Measurements from ENCODE around the gene NCLN.
A peak's percentile ranks its signal among the peaks of the same experiment; 100 is the strongest.

NCLN gene

DNA sequence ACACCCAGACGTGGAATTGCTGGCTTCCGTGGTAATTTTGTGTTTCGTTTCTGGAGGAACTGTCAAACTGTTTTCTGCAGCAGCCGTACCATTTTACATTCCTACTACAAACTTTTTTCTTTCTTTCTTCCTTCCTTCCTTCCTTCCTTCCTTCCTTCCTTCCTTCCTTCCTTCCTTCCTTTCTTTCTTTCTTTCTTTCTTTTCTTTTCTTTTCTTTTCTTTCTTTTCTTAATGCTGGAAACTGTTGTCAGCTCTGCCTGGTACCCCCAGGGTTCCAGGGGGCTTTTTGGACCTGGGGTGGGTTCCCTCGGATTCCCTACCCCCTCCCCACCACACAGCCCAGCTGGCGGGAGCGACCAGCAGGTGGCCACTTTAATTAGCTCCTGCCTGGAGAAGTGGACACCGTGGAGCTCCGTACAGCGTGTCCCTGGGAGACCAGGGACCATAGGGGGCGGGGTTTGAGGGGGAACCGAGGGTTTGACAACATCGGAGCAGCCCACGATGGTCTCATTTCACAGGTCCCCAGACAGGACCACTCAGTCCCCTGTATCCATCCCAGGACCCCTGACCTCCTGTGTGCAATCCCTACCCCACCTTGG, 63.1 kb downstream of the NCLN start:
- Histone ChIP-seq H3K4me1 (ENCODE audit: control insufficient read depth in 5 of 5, insufficient read depth in 5 of 5, low read length in 5 of 5) (no peaks in the 10 kb centered on the region), H3K27ac (ENCODE audit: low read depth, low read length) (no peak overlapping the region), H3K9ac (ENCODE audit: low read length in 5 of 5) (no peak overlapping the region), H3K36me3 (ENCODE audit: control insufficient read depth in 5 of 5, insufficient read depth in 5 of 5, low read length in 5 of 5) (no peaks in the 10 kb centered on the region), H3K9me3 (ENCODE audit: control insufficient read depth in 5 of 5, low read length in 5 of 5) (peaks cover 3 to 13% (median 10%) of the 10 kb centered on the region in 5 donors), H3K4me3 (ENCODE audit: low read depth in 1 of 5, low read length in 5 of 5) (no peak overlapping the region), H3K27me3 (ENCODE audit: control insufficient read depth in 5 of 5, insufficient read depth in 4 of 5, low read length in 5 of 5) (peaks cover 0 to 21% (median 15%) of the 10 kb centered on the region in 5 donors)

DNA sequence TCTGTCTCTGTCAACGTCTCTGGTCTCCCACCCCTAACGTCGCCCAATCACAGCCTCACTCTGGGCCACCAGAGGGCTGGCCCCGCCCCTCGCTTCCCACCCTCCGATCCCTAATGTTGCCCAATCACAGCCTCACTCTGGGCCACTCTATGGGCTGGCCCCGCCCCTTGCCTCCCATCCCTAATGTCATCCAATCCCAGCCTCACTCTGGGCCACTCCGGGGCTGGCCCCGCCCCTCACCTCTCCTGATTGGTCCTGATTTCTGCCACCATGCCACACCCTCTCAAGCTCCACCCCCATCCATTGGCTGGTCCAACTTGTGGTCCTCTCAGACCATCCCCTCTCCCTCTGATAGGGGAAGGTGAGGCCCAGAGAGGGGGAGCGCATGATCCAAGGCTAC, 63.7 kb downstream of the NCLN start:
- Histone ChIP-seq H3K36me3 (ENCODE audit: control insufficient read depth in 5 of 5, insufficient read depth in 5 of 5, low read length in 5 of 5) (no peaks in the 10 kb centered on the region), H3K27ac (ENCODE audit: low read depth, low read length) (no peak overlapping the region), H3K4me1 (ENCODE audit: control insufficient read depth in 5 of 5, insufficient read depth in 5 of 5, low read length in 5 of 5) (no peaks in the 10 kb centered on the region), H3K27me3 (ENCODE audit: control insufficient read depth in 5 of 5, insufficient read depth in 4 of 5, low read length in 5 of 5) (peaks cover 0 to 20% (median 15%) of the 10 kb centered on the region in 5 donors), H3K9ac (ENCODE audit: low read length in 5 of 5) (no peak overlapping the region), H3K4me3 (ENCODE audit: low read depth in 1 of 5, low read length in 5 of 5) (no peak overlapping the region), H3K9me3 (ENCODE audit: control insufficient read depth in 5 of 5, low read length in 5 of 5) (peaks cover 3 to 18% (median 14%) of the 10 kb centered on the region in 5 donors)

DNA sequence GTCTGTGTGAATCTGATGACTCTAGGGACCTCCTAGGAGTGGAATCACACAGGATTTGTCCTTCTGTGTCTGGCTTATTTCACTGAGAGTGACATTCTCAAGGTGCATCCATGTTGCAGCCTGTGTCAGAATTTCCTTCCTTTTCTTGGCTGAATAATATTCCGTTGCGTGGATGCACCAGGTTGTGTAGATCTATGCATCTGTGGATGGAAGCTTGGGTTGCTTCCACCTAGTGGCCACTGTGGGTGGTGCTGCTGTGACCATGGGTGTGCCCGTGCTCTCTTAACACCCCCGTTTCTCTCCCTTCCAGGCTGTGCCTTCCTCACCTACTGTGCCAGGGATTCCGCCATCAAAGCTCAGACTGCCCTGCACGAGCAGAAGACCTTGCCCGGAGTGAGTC, 64.9 kb downstream of the NCLN start:
- peaks cover 0 to 17% (median 11%) of the 10 kb centered on the region in 5 donors for H3K27me3 ChIP-seq (ENCODE audit: control insufficient read depth in 5 of 5, insufficient read depth in 4 of 5, low read length in 5 of 5)
- no peaks in the 10 kb centered on the region for H3K36me3 ChIP-seq (ENCODE audit: control insufficient read depth in 5 of 5, insufficient read depth in 5 of 5, low read length in 5 of 5)
- H3K27ac ChIP-seq (ENCODE audit: low read depth, low read length) = no peak overlapping the region
- H3K4me1 ChIP-seq (ENCODE audit: control insufficient read depth in 5 of 5, insufficient read depth in 5 of 5, low read length in 5 of 5) = no peaks in the 10 kb centered on the region
- H3K9ac ChIP-seq (ENCODE audit: low read length in 5 of 5) = no peak overlapping the region
- H3K9me3 ChIP-seq (ENCODE audit: control insufficient read depth in 5 of 5, low read length in 5 of 5) = peaks cover 3 to 18% (median 16%) of the 10 kb centered on the region in 5 donors
- no peak overlapping the region for H3K4me3 ChIP-seq (ENCODE audit: low read depth in 1 of 5, low read length in 5 of 5)

- Histone ChIP-seq H3K4me1 (ENCODE audit: control insufficient read depth in 5 of 5, insufficient read depth in 5 of 5, low read length in 5 of 5) (no peaks in the 10 kb centered on the region), H3K36me3 (ENCODE audit: control insufficient read depth in 5 of 5, insufficient read depth in 5 of 5, low read length in 5 of 5) (no peaks in the 10 kb centered on the region), H3K4me3 (ENCODE audit: low read depth in 1 of 5, low read length in 5 of 5) (no peak overlapping the region), H3K9me3 (ENCODE audit: control insufficient read depth in 5 of 5, low read length in 5 of 5) (peaks cover 3 to 18% (median 16%) of the 10 kb centered on the region in 5 donors), H3K9ac (ENCODE audit: low read length in 5 of 5) (no peak overlapping the region), H3K27me3 (ENCODE audit: control insufficient read depth in 5 of 5, insufficient read depth in 4 of 5, low read length in 5 of 5) (peaks cover 0 to 17% (median 11%) of the 10 kb centered on the region in 5 donors), H3K27ac (ENCODE audit: low read depth, low read length) (no peak overlapping the region)
These were observed 65.5 kb downstream of the NCLN start for GRCh38 chr19:3251229-3251628.

DNA sequence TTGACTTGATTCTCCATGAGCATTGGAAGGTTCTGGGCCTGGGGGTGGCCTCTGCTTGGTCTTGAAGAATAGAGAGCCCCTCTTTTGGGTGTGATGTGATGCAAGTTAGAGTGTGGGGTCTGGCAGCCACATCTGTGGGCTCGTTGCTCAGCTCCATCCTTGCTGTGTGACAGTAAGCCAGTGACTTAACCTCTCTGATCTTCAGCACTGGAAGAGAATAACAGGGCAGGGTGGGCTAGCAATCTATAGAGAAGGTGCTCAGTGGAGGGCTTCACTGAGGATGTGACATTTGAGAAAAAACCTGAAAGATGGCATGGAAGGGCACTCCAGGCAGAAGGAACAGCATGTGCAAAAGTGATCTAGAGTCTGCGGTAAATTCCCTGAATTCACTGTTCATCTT, 66.9 kb downstream of the NCLN start:
- Histone ChIP-seq H3K4me1 (ENCODE audit: control insufficient read depth in 5 of 5, insufficient read depth in 5 of 5, low read length in 5 of 5) (no peaks in the 10 kb centered on the region), H3K27ac (ENCODE audit: low read depth, low read length) (no peak overlapping the region), H3K27me3 (ENCODE audit: control insufficient read depth in 5 of 5, insufficient read depth in 4 of 5, low read length in 5 of 5) (peaks cover 0 to 17% (median 11%) of the 10 kb centered on the region in 5 donors), H3K36me3 (ENCODE audit: control insufficient read depth in 5 of 5, insufficient read depth in 5 of 5, low read length in 5 of 5) (no peaks in the 10 kb centered on the region), H3K9me3 (ENCODE audit: control insufficient read depth in 5 of 5, low read length in 5 of 5) (peaks cover 3 to 18% (median 16%) of the 10 kb centered on the region in 5 donors), H3K4me3 (ENCODE audit: low read depth in 1 of 5, low read length in 5 of 5) (no peak overlapping the region), H3K9ac (ENCODE audit: low read length in 5 of 5) (no peak overlapping the region)

DNA sequence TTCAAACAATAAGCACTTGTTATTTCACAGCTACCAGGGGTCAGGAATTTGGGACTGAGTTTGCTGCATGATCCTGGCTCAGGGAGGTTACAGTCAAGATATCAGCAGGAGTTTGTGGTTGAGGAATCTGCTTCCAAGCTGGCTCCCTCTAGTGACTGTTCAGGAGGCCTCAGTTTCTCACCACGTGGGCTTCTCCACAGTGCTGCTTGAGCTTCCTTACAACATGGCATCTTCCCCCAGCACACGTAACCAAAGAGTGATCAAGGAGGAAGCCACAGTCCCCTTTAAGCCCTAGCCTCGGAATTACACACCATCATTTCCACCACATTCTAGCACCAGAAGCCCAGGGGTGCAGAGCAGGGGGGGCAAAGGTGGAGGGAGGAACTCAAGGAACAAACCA, 67.5 kb downstream of the NCLN start:
- Histone ChIP-seq H3K4me3 (ENCODE audit: low read depth in 1 of 5, low read length in 5 of 5) (peak overlapping the region in 1 of 5 donors; percentile 33), H3K27me3 (ENCODE audit: control insufficient read depth in 5 of 5, insufficient read depth in 4 of 5, low read length in 5 of 5) (peaks cover 0 to 17% (median 11%) of the 10 kb centered on the region in 5 donors), H3K36me3 (ENCODE audit: control insufficient read depth in 5 of 5, insufficient read depth in 5 of 5, low read length in 5 of 5) (no peaks in the 10 kb centered on the region), H3K27ac (ENCODE audit: low read depth, low read length) (no peak overlapping the region), H3K4me1 (ENCODE audit: control insufficient read depth in 5 of 5, insufficient read depth in 5 of 5, low read length in 5 of 5) (no peaks in the 10 kb centered on the region), H3K9me3 (ENCODE audit: control insufficient read depth in 5 of 5, low read length in 5 of 5) (peaks cover 3 to 18% (median 16%) of the 10 kb centered on the region in 5 donors), H3K9ac (ENCODE audit: low read length in 5 of 5) (no peak overlapping the region)

DNA sequence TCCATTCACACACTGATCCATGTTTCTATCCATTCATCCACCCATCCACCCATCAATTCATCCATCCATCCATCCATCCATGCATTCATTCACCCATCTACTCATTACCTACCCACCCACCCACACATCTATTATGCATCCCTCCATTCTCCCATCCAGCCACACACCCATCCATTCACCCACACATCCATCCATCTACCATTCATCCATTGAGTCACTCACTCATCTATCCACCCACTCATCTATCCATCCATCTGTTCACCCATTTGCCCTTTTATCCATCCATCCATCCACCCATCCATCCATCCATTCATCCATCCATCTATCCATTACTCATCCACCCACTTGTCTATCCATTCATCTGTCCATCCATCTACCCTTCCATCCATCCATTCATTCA, 68.8 kb downstream of the NCLN start:
- Histone ChIP-seq H3K27ac (ENCODE audit: low read depth, low read length) (no peak overlapping the region), H3K36me3 (ENCODE audit: control insufficient read depth in 5 of 5, insufficient read depth in 5 of 5, low read length in 5 of 5) (no peaks in the 10 kb centered on the region), H3K27me3 (ENCODE audit: control insufficient read depth in 5 of 5, insufficient read depth in 4 of 5, low read length in 5 of 5) (peaks cover 0 to 18% (median 11%) of the 10 kb centered on the region in 5 donors), H3K4me3 (ENCODE audit: low read depth in 1 of 5, low read length in 5 of 5) (no peak overlapping the region), H3K9ac (ENCODE audit: low read length in 5 of 5) (no peak overlapping the region), H3K9me3 (ENCODE audit: control insufficient read depth in 5 of 5, low read length in 5 of 5) (peaks cover 3 to 18% (median 16%) of the 10 kb centered on the region in 5 donors), H3K4me1 (ENCODE audit: control insufficient read depth in 5 of 5, insufficient read depth in 5 of 5, low read length in 5 of 5) (no peaks in the 10 kb centered on the region)

- H3K27me3 ChIP-seq (ENCODE audit: control insufficient read depth in 5 of 5, insufficient read depth in 4 of 5, low read length in 5 of 5) = peaks cover 0 to 11% (median 7%) of the 10 kb centered on the region in 5 donors
- H3K4me1 ChIP-seq (ENCODE audit: control insufficient read depth in 5 of 5, insufficient read depth in 5 of 5, low read length in 5 of 5) = no peaks in the 10 kb centered on the region
- H3K9me3 ChIP-seq (ENCODE audit: control insufficient read depth in 5 of 5, low read length in 5 of 5) = peaks cover 3 to 18% (median 16%) of the 10 kb centered on the region in 5 donors
- no peak overlapping the region for H3K4me3 ChIP-seq (ENCODE audit: low read depth in 1 of 5, low read length in 5 of 5)
- H3K27ac ChIP-seq (ENCODE audit: low read depth, low read length) = no peak overlapping the region
- H3K36me3 ChIP-seq (ENCODE audit: control insufficient read depth in 5 of 5, insufficient read depth in 5 of 5, low read length in 5 of 5) = no peaks in the 10 kb centered on the region
- H3K9ac ChIP-seq (ENCODE audit: low read length in 5 of 5) = no peak overlapping the region
These were observed 71.3 kb downstream of the NCLN start for GRCh38 chr19:3257071-3257470.

Data from subcutaneous abdominal adipose tissue (tissue), 5 donors.